Activated naive CD4-positive, alpha-beta T cell treated with anti-CD3 and anti-CD28 coated beads for 36 hours (primary cell): ENCODE measurements around the gene CCDC126. TPM values are rescaled to one million over a fixed set of nuclear protein-coding genes. Genes with fewer than 3 reads are reported as not detected.

Experiments
- CTCF ChIA-PET: fragments of 350-600 bp; sonication (Branson Sonifier 250); formaldehyde crosslinking; loops from one replicate; lab custom pipeline; 2021; ENCODE audit warnings: antibody characterized with exemption; lab: Charles Lee
- DNase-seq: peaks from one replicate; pipeline ENCODE4 v3.0.0-alpha.2; 2020
- H3K27ac Mint-ChIP-seq: one replicate; pipeline ENCODE4 v1.8.0; 2021; ENCODE audit warnings: mild to moderate bottlenecking, mixed read lengths
- H3K27me3 Mint-ChIP-seq: one replicate; pipeline ENCODE4 v1.8.0; 2021; ENCODE audit warnings: low read depth, mixed read lengths
- H3K36me3 Mint-ChIP-seq: one replicate; pipeline ENCODE4 v1.8.0; 2021; ENCODE audit warnings: low read depth, mixed read lengths
- H3K4me1 Mint-ChIP-seq: one replicate; pipeline ENCODE4 v1.8.0; 2021; ENCODE audit warnings: low read depth, mixed read lengths
- H3K4me3 Mint-ChIP-seq: one replicate; pipeline ENCODE4 v1.8.0; 2021; ENCODE audit warnings: mild to moderate bottlenecking, moderate library complexity, mixed read lengths
- H3K9me3 Mint-ChIP-seq: one replicate; pipeline ENCODE4 v1.8.0; 2021; ENCODE audit warnings: mixed read lengths
- intact Hi-C: fragments of 100-400 bp; cut with micrococcal nuclease; formaldehyde crosslinking; loops from one replicate; pipeline ENCODE4 v1.15.1; 2023
- total RNA-seq, 2 experiments: library from RNA; stranded (reverse); gene quantifications; one replicate each; pipeline ENCODE4 v1.2.3, GENCODE V29; 2021

CCDC126 gene
- total RNA-seq, 2 experiments from 2014 or later: 5.3 to 5.7 TPM

DNA sequence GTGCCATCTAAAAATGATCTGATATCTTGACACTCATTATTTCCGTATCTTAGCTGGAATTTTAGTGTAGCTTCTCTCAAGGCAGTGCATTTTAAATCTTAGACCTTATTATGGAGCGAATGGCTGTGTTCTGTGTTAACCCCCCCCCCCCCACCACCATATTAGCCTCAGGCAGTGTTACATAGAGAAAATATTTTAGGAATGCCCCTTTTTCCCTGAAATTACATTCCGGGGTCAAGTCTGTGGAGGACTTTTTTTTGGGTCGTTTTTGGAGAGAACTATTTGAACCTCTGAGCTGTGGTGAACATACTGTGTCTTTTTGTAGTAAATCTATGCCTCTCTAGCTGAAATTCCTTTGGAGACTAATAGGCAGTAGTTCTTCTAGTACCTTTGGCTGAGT lies 3.1 kb downstream of the CCDC126 start:
- intact Hi-C loops: no loop called here
- no peaks in the 10 kb centered on the region for H3K27me3 Mint-ChIP-seq
- no peak for DNase-seq
- no peaks in the 10 kb centered on the region for H3K9me3 Mint-ChIP-seq
- no peaks in the 10 kb centered on the region for H3K36me3 Mint-ChIP-seq
- H3K27ac Mint-ChIP-seq: no peak overlapping the region
- no peak overlapping the region for H3K4me3 Mint-ChIP-seq
- peaks cover 50% of the 10 kb centered on the region for H3K4me1 Mint-ChIP-seq
- CTCF ChIA-PET: interaction anchor here (1.6 to 1.7 kb wide), 2 partner anchors 79 to 97 kb away, joined by 4 to 5 read pairs; no protein-coding TSS in a partner anchor

DNA sequence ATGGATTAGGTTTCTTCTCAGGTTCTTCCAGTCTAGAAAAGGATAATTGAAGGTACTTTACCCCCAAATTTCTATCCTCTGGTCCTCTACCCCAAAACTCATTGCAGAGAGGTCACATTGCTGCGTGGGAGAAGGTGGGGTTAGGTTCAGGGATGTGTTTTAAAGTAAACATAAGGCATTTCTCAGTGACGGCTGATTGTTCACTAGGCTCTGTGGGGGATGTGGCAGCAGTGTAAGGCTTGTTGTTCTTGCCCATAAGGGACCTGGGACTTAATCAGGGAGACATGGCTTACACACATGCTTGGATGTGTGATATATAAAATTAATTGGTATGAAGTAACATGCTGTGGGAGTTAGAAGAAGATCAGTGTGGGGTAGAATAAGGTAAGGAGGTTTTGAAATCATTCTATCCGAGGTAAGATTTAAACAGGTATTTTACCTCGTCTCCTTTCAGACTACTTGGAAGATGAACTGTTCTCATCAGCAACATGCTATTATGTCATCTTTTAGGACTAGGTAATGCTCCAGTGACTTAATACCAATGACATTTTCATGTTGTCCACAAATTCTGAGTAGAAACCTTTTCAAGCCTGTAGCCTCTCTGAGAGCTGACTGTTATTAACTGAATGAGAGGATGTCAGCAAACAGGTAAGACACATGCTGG lies 6.6 kb downstream of the CCDC126 start:
- Mint-ChIP-seq H3K4me3 (no peak overlapping the region), H3K27ac (no peak overlapping the region), H3K27me3 (no peaks in the 10 kb centered on the region), H3K4me1 (peaks cover 27% of the 10 kb centered on the region), H3K36me3 (peaks cover 6% of the 10 kb centered on the region), H3K9me3 (peaks cover 1% of the 10 kb centered on the region)
- DNase-seq: no peak
- CTCF ChIA-PET: interaction anchor here (0.6 kb wide), 1 partner anchor 104 kb away, joined by 3 read pairs; no protein-coding TSS in a partner anchor
- intact Hi-C loops: no loop called here

DNA sequence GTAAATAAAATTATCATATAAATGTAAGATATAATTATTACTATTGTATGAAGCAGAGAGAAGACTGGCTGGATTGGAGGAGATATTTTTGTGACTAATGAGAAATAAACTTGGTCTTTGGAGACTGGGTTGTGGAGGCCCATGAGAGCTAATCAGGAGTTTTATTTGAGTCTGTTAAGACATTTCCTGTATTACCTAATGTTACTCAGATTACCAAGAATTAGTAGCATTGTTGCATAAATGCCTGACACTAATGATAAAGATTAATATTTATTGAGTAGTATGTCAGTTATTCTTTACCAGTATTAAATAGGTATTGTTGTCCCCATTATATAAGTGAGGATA lies 7.1 kb downstream of the CCDC126 start:
- Mint-ChIP-seq H3K36me3 (peaks cover 6% of the 10 kb centered on the region), H3K4me1 (peaks cover 23% of the 10 kb centered on the region), H3K4me3 (no peak overlapping the region), H3K27ac (no peak overlapping the region), H3K27me3 (no peaks in the 10 kb centered on the region), H3K9me3 (peaks cover 1% of the 10 kb centered on the region)
- CTCF ChIA-PET: no interaction called here
- intact Hi-C loops: no loop called here
- DNase-seq: no peak

DNA sequence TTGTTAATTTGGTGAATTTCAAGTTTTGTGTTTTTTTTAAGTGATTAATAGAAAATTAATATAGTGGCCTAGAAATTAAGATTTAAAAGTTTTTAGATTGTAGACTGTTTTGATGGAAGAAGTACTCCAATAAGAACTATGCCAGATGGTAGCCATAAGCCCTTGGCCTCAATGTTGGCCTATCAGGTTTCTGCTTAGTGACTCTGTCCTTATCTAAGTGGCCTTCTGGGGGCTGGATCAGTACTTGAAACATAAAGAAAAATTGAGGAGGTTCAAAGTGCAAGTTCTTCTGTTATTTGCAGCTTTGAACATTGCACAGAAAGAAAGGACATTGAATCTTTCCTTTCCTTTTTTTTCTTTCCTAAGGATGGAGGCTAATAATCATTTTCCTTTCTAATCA lies 9.9 kb downstream of the CCDC126 start:
- intact Hi-C loops: no loop called here
- Mint-ChIP-seq H3K36me3 (peaks cover 12% of the 10 kb centered on the region), H3K4me3 (no peak overlapping the region), H3K27ac (no peak overlapping the region), H3K27me3 (no peaks in the 10 kb centered on the region), H3K4me1 (peaks cover 11% of the 10 kb centered on the region), H3K9me3 (peaks cover 1% of the 10 kb centered on the region)
- no peak for DNase-seq
- CTCF ChIA-PET: interaction anchor here (0.6 kb wide), 1 partner anchor 64 kb away, joined by 3 read pairs; no protein-coding TSS in a partner anchor

DNA sequence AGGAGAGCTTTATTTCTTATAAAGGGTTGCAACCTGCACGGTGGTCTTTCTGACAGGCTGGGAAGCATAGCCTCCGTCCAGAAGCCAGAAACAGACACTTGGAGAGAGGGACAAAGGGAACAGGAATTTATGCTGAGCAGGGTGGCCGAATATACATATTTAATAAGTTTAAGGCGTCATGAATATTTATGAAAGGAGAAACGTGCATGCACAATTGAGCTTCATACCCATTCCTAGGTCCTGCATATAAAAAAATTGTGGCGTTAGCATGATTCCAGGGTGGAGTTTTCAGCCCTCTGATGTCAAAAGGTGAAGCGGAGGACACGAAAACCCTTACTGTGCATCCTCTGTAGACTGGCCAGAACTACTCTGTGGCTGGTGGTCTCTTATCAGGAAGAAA lies 10.7 kb downstream of the CCDC126 start:
- H3K4me1 Mint-ChIP-seq: peaks cover 9% of the 10 kb centered on the region
- no peak overlapping the region for H3K4me3 Mint-ChIP-seq
- peaks cover 15% of the 10 kb centered on the region for H3K36me3 Mint-ChIP-seq
- H3K9me3 Mint-ChIP-seq: peaks cover 1% of the 10 kb centered on the region
- CTCF ChIA-PET: no interaction called here
- no peak overlapping the region for H3K27ac Mint-ChIP-seq
- H3K27me3 Mint-ChIP-seq: no peaks in the 10 kb centered on the region
- DNase-seq: no peak
- intact Hi-C loops: no loop called here

DNA sequence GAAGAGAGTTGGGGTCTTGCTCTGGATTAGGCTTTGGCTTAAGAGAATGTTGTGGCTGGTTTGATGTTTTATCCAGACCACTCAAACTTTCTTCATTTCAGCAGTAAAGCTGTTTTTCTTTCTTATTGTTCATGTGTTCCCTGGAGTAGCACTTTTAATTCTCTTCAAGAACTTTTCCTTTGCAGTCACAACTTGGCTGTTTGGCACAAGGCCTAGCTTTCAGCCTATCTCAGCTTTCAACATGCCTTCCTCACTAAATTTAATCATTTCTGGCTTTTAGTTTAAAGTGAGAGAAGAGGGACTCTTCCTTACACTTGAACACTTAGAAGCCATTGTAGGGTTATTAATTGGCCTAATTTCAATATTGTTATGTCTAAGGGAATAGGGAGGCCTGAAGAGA lies 18.1 kb downstream of the CCDC126 start:
- Mint-ChIP-seq H3K27ac (no peak overlapping the region), H3K36me3 (peaks cover 52% of the 10 kb centered on the region), H3K27me3 (no peaks in the 10 kb centered on the region), H3K4me3 (no peak overlapping the region), H3K9me3 (peaks cover 25% of the 10 kb centered on the region), H3K4me1 (no peaks in the 10 kb centered on the region)
- CTCF ChIA-PET: interaction anchor here (0.9 kb wide), 1 partner anchor 68 kb away, joined by 3 read pairs; no protein-coding TSS in a partner anchor
- DNase-seq: no peak
- intact Hi-C loops: no loop called here

DNA sequence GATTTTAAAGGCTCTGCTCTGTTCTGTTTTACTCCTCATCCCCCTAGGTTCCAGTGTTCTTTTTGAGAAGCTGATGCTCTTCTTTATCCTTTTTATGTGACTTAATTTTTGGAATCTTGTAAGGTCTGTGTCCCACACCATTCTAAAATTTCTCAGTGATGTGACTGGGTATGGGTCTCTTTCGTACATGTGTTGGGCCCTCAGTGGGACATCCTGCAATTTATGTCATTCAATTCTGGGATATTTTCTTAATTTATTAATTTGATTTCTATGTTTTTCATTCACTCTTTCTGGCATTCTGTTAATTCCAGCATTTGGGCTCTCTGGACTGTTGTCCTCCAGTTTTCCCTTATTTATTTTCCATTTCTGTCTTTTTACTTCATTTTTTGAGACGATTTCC lies 19.4 kb downstream of the CCDC126 start:
- peaks cover 1% of the 10 kb centered on the region for H3K4me1 Mint-ChIP-seq
- DNase-seq: no peak
- H3K36me3 Mint-ChIP-seq: peaks cover 50% of the 10 kb centered on the region
- H3K4me3 Mint-ChIP-seq: no peak overlapping the region
- CTCF ChIA-PET: no interaction called here
- H3K9me3 Mint-ChIP-seq: peaks cover 25% of the 10 kb centered on the region
- no peak overlapping the region for H3K27ac Mint-ChIP-seq
- H3K27me3 Mint-ChIP-seq: no peaks in the 10 kb centered on the region
- intact Hi-C loops: no loop called here

DNA sequence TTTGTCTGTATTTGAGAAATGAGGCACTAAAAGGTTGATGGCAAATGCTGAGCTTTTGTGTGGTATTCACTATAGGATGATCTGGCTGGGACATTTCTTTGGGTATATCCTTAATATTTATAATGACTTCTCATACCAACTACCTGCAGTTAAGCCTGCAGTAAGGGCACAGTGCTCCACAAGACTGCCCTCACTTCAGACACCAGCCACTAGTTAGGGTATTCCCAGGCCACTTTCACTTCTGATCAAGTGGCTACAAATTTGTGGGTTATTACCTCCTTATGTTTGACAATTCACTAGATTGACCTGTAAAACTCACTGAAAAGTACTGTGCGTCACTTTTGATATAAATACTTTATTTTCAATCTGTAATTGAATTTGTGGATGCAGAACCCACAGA lies 20.3 kb downstream of the CCDC126 start:
- intact Hi-C loops: no loop called here
- peaks cover 3% of the 10 kb centered on the region for H3K4me1 Mint-ChIP-seq
- H3K27ac Mint-ChIP-seq: no peak overlapping the region
- DNase-seq: no peak
- H3K4me3 Mint-ChIP-seq: no peak overlapping the region
- H3K36me3 Mint-ChIP-seq: peaks cover 49% of the 10 kb centered on the region
- no peaks in the 10 kb centered on the region for H3K27me3 Mint-ChIP-seq
- CTCF ChIA-PET: interaction anchor here (0.5 to 0.7 kb wide), 2 partner anchors 80 to 354 kb away, joined by 3 to 4 read pairs; no protein-coding TSS in a partner anchor
- H3K9me3 Mint-ChIP-seq: peaks cover 25% of the 10 kb centered on the region

DNA sequence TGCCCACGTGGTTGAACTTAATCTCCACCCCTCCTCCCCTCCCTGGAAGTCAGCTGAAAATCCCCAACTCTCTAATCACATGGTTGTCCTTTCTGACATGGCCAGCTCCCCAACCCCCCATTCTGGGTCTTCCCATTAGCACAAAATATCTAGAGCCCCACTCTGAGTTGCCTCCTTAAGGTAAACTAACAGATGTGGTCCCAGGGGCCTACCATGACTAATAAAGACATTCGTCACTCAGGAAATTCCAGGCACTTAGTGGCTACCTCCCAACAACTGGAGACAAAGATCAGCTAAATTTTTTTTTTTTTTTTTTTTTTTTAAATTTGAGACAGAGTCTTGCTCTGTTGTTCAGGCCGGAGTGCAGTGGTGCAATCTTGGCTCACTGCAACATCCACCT lies 21.1 kb downstream of the CCDC126 start:
- peaks cover 3% of the 10 kb centered on the region for H3K4me1 Mint-ChIP-seq
- intact Hi-C loops: no loop called here
- no peak overlapping the region for H3K4me3 Mint-ChIP-seq
- H3K27ac Mint-ChIP-seq: no peak overlapping the region
- peaks cover 25% of the 10 kb centered on the region for H3K9me3 Mint-ChIP-seq
- no peaks in the 10 kb centered on the region for H3K27me3 Mint-ChIP-seq
- peaks cover 43% of the 10 kb centered on the region for H3K36me3 Mint-ChIP-seq
- no peak for DNase-seq
- CTCF ChIA-PET: no interaction called here

DNA sequence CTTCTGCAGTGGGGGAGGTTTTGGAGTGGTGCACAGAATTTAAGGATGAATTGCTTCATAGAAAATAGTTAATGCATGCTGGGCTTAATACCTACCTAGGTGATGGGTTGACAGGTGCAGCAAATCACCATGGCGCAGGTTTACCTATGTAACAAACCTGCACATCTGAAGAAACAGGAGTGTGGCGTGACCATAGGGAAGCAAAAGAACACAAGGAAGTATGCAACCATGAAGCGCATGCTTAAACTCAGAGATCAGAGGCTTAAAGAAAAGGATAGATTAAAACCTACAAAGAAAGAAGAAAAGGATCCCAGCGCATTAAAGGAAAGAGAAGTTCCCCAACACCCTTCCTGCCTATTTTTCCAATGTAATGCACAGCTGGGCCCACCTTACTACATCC lies 22.0 kb downstream of the CCDC126 start:
- H3K27me3 Mint-ChIP-seq: no peaks in the 10 kb centered on the region
- DNase-seq: no peak
- H3K4me1 Mint-ChIP-seq: peaks cover 3% of the 10 kb centered on the region
- intact Hi-C loops: no loop called here
- H3K27ac Mint-ChIP-seq: no peak overlapping the region
- peaks cover 40% of the 10 kb centered on the region for H3K36me3 Mint-ChIP-seq
- no peak overlapping the region for H3K4me3 Mint-ChIP-seq
- H3K9me3 Mint-ChIP-seq: peaks cover 25% of the 10 kb centered on the region
- CTCF ChIA-PET: no interaction called here

DNA sequence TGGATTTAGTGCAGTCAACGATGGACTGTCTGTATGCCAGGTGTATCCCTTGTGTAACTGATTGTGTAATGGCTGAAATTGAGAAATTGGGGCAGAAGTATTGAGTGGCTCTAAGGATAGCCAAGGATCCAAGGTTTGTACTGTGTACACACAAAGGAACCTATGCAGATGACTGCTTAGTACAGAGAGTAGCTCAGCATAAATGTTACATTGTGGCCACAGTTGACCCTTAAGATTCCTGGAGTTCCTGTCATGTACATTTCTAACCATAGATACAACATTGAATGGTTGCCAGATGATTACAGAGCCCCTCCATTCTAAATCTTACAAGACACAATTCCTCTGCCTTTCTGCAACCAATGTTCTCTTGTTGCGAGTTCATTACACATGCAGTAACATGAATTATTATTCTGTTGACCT lies 25.3 kb downstream of the CCDC126 start:
- CTCF ChIA-PET: no interaction called here
- H3K4me3 Mint-ChIP-seq: no peak overlapping the region
- H3K4me1 Mint-ChIP-seq: peaks cover 3% of the 10 kb centered on the region
- H3K9me3 Mint-ChIP-seq: peaks cover 11% of the 10 kb centered on the region
- intact Hi-C loops: no loop called here
- DNase-seq: no peak
- no peaks in the 10 kb centered on the region for H3K27me3 Mint-ChIP-seq
- no peak overlapping the region for H3K27ac Mint-ChIP-seq
- peaks cover 20% of the 10 kb centered on the region for H3K36me3 Mint-ChIP-seq

DNA sequence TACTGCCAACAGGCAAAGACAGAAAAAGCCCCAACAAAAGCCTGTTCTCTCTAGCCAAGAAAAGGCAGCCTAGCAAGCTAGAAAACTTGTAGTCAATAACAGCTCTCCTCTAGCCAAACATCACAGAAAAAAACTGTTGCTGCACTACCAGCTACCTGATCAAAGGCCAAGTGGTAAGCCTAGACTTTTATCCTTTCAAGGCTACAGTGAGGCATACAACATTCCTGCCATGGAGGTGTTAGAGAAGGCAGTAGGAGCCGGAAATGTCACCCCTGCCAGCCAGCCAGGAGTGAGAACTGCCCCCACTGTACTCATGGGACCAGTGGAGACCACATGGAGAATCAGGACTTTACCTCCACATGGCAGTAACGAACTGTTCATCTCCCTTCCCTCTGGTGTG lies 31.2 kb downstream of the CCDC126 start:
- CTCF ChIA-PET: interaction anchor here (0.5 kb wide), 1 partner anchor 1011 kb away, joined by 3 read pairs; no protein-coding TSS in a partner anchor
- Mint-ChIP-seq H3K4me3 (no peak overlapping the region), H3K4me1 (no peaks in the 10 kb centered on the region), H3K27ac (no peak overlapping the region), H3K36me3 (peaks cover 4% of the 10 kb centered on the region), H3K27me3 (no peaks in the 10 kb centered on the region), H3K9me3 (no peaks in the 10 kb centered on the region)
- intact Hi-C loops: no loop called here
- DNase-seq: no peak

DNA sequence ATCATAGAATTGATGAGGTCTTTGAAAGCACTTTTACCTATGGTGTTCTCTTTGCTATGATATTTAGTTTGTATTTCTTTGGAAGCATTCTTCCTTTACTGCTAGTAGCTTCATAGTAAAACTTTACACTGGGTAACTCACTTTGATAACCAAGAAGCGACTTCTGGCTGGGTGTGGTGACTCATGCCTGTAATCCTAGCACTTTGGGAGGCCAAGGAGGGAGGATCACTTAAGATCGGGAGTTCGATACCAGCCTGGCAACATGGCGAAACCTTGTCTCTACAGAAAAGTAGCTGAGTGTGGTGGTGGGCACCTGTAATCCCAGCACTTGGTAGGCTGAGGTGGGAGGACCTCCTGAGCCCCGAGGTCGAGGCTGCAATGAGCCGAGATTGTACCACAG lies 36.2 kb downstream of the CCDC126 start:
- intact Hi-C loops: no loop called here
- no peaks in the 10 kb centered on the region for H3K4me1 Mint-ChIP-seq

More for the DNA sequence above, 36.2 kb downstream of the CCDC126 start:
- no peak for DNase-seq
- H3K36me3 Mint-ChIP-seq: peaks cover 6% of the 10 kb centered on the region
- no peak overlapping the region for H3K4me3 Mint-ChIP-seq
- CTCF ChIA-PET: no interaction called here
- no peaks in the 10 kb centered on the region for H3K9me3 Mint-ChIP-seq
- H3K27ac Mint-ChIP-seq: no peak overlapping the region
- no peaks in the 10 kb centered on the region for H3K27me3 Mint-ChIP-seq
